ENCODE results near the gene LRRTM2. TPM values are rescaled to one million over a fixed set of nuclear protein-coding genes. Genes with fewer than 3 reads are reported as not detected.
A peak's percentile ranks its signal among the peaks of the same experiment; 100 is the strongest.

The LRRTM2 gene
- total and polyA plus RNA-seq, 4 donors = 0.04 to 1.9 (median 0.12) TPM

- Histone ChIP-seq H3K9me3 (ENCODE audit: control insufficient read depth in 4 of 4, insufficient read depth in 3 of 4, low read length in 3 of 4) (no peaks in the 10 kb centered on the region), H3K27me3 (ENCODE audit: control insufficient read depth in 3 of 3, insufficient read depth in 3 of 3, low read length in 2 of 3) (no peaks in the 10 kb centered on the region), H3K27ac (ENCODE audit: low read depth in 1 of 2, low read length in 1 of 2) (peak overlapping the region in 1 of 2 donors; percentile 22), H3K9ac (ENCODE audit: insufficient read depth in 1 of 2, low read length in 2 of 2) (no peak overlapping the region), H3K4me1 (ENCODE audit: control insufficient read depth in 5 of 5, insufficient read depth in 5 of 5, low read length in 5 of 5) (peaks cover 0 to 18% (median 0%) of the 10 kb centered on the region in 5 donors), H3K36me3 (ENCODE audit: control insufficient read depth in 4 of 4, insufficient read depth in 4 of 4, low read length in 4 of 4) (peaks cover 12 to 36% (median 19%) of the 10 kb centered on the region in 4 donors), H3K4me3 (no peak overlapping the region)
- DNase-seq = no peak
- no peak for ATAC-seq (ENCODE audit: insufficient read depth, low FRiP score)
- TF ChIP-seq CTCF (IDR thresholded peaks at IDR 0.05; ENCODE audit: control extremely low read depth, extremely low read depth) = no peak
- 30 to 52% methylated on average over 6 of the region's 6 CpGs for WGBS, 2 donors
These were observed 25.3 kb upstream of the LRRTM2 start for GRCh38 chr5:138900281-138900965.

GRCh38 chr5:138898742-138899141, 23.6 kb upstream of the LRRTM2 start:
- peaks cover 0 to 22% (median 0%) of the 10 kb centered on the region in 5 donors for H3K4me1 ChIP-seq (ENCODE audit: control insufficient read depth in 5 of 5, insufficient read depth in 5 of 5, low read length in 5 of 5)
- H3K4me3 ChIP-seq = no peak overlapping the region

GRCh38 chr5:138898299-138898698, 23.2 kb upstream of the LRRTM2 start:
- no peak overlapping the region for H3K9ac ChIP-seq (ENCODE audit: insufficient read depth in 1 of 2, low read length in 2 of 2)
- TF ChIP-seq CTCF (IDR thresholded peaks at IDR 0.05; ENCODE audit: control extremely low read depth, extremely low read depth) = no peak
- H3K36me3 ChIP-seq (ENCODE audit: control insufficient read depth in 4 of 4, insufficient read depth in 4 of 4, low read length in 4 of 4) = peaks cover 6 to 27% (median 13%) of the 10 kb centered on the region in 4 donors
- H3K27me3 ChIP-seq (ENCODE audit: control insufficient read depth in 3 of 3, insufficient read depth in 3 of 3, low read length in 2 of 3) = no peaks in the 10 kb centered on the region
- 96% methylated on average over 1 of the region's 1 CpG for WGBS, 2 donors
- no peak overlapping the region for H3K4me3 ChIP-seq
- no peak overlapping the region for H3K27ac ChIP-seq (ENCODE audit: low read depth in 1 of 2, low read length in 1 of 2)
- H3K9me3 ChIP-seq (ENCODE audit: control insufficient read depth in 4 of 4, insufficient read depth in 3 of 4, low read length in 3 of 4) = no peaks in the 10 kb centered on the region
- ATAC-seq (ENCODE audit: insufficient read depth, low FRiP score) (no peak), DNase-seq (no peak)
- H3K4me1 ChIP-seq (ENCODE audit: control insufficient read depth in 5 of 5, insufficient read depth in 5 of 5, low read length in 5 of 5) = peaks cover 0 to 18% (median 0%) of the 10 kb centered on the region in 5 donors

More at GRCh38 chr5:138898742-138899141, 23.6 kb upstream of the LRRTM2 start:
- Histone ChIP-seq H3K27ac (ENCODE audit: low read depth in 1 of 2, low read length in 1 of 2) (no peak overlapping the region), H3K36me3 (ENCODE audit: control insufficient read depth in 4 of 4, insufficient read depth in 4 of 4, low read length in 4 of 4) (peaks cover 7 to 29% (median 14%) of the 10 kb centered on the region in 4 donors), H3K9ac (ENCODE audit: insufficient read depth in 1 of 2, low read length in 2 of 2) (no peak overlapping the region), H3K9me3 (ENCODE audit: control insufficient read depth in 4 of 4, insufficient read depth in 3 of 4, low read length in 3 of 4) (no peaks in the 10 kb centered on the region), H3K27me3 (ENCODE audit: control insufficient read depth in 3 of 3, insufficient read depth in 3 of 3, low read length in 2 of 3) (no peaks in the 10 kb centered on the region)
- DNase-seq (no peak), ATAC-seq (ENCODE audit: insufficient read depth, low FRiP score) (no peak)
- WGBS, 2 donors = 83 to 91% methylated on average over 2 of the region's 2 CpGs
- TF ChIP-seq CTCF (IDR thresholded peaks at IDR 0.05; ENCODE audit: control extremely low read depth, extremely low read depth) = no peak
